22Rv1 (cell line): ENCODE data around the gene ALOX15.

Source experiments
- ZFX ChIP-seq: fragments of 450-650 bp; IDR thresholded peaks from 2 replicates; pipeline ENCODE4 v1.6.1; 2017; ENCODE audit warnings: antibody characterized with exemption, borderline replicate concordance
- TF ChIP-seq, protein P1 (sequence below): fragments of 450-650 bp; IDR thresholded peaks from 2 replicates; pipeline ENCODE4 v1.5.1; 2017; ENCODE audit warnings: mild to moderate bottlenecking

DNA sequence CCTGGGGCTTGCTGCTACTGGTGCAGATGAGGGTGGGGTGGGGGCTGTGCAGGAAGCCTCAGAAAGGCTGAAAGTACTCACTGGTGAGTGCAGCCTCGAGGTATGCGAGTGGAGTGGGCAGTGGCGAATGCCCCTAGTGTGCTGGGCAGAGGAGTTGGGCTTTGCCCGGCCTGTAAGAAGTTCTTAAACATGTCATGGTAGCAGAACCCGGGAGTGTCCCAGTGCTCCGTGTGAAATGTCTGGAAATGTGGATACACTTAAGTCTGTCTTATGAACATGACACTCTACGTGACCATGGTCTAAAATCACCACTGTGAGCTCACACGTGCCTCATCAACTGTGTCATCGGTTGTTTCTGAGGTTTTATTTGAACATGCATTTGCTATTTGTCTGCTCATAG lies 55.4 kb downstream of the ALOX15 start:
- TF ChIP-seq, protein P1, sequence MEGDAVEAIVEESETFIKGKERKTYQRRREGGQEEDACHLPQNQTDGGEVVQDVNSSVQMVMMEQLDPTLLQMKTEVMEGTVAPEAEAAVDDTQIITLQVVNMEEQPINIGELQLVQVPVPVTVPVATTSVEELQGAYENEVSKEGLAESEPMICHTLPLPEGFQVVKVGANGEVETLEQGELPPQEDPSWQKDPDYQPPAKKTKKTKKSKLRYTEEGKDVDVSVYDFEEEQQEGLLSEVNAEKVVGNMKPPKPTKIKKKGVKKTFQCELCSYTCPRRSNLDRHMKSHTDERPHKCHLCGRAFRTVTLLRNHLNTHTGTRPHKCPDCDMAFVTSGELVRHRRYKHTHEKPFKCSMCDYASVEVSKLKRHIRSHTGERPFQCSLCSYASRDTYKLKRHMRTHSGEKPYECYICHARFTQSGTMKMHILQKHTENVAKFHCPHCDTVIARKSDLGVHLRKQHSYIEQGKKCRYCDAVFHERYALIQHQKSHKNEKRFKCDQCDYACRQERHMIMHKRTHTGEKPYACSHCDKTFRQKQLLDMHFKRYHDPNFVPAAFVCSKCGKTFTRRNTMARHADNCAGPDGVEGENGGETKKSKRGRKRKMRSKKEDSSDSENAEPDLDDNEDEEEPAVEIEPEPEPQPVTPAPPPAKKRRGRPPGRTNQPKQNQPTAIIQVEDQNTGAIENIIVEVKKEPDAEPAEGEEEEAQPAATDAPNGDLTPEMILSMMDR = no peak
- TF ChIP-seq ZFX = no peak
